ENCODE results near the gene SCO2. TPM values are rescaled to one million over a fixed set of nuclear protein-coding genes. Genes with fewer than 3 reads are reported as not detected.
A peak's percentile ranks its signal among the peaks of the same experiment; 100 is the strongest.

Gene SCO2
- total and polyA plus RNA-seq, 2 of the 4 experiments (the other 2 are of a cell fraction) = 1.3 to 1.9 TPM

- peaks cover 4% of the 10 kb centered on the region; the same call in 1 of the 2 replicates for H3K36me3 ChIP-seq (ENCODE audit: control insufficient read depth, insufficient read depth, low read length)
- peak within 1 kb of the TSS; percentile 1; the same call in 1 of the 2 replicates for H3K18ac ChIP-seq (ENCODE audit: low read depth, low read length)
- peak within 1 kb of the TSS; percentile 78 for H3K23ac ChIP-seq (ENCODE audit: low read depth, low read length)
- H2AFZ ChIP-seq (replicated peaks; ENCODE audit: low read length, poor library complexity) = peak within 1 kb of the TSS; percentile 86
- peak within 1 kb of the TSS; percentile 87 for H2AK5ac ChIP-seq (ENCODE audit: low read depth, low read length)
- H3K4me1 ChIP-seq (ENCODE audit: control insufficient read depth, insufficient read depth, low read length) = no peaks in the 10 kb centered on the region; the same call in 1 of the 2 replicates
- peaks cover 21% of the 10 kb centered on the region for H3K27me3 ChIP-seq (ENCODE audit: control insufficient read depth, insufficient read depth, low read length)
- H3K9me1 ChIP-seq (ENCODE audit: insufficient read depth, low read length) = no peaks in the 10 kb centered on the region; the same call in 1 of the 2 replicates
- H4K5ac ChIP-seq (ENCODE audit: low read depth, low read length) = no peak within 1 kb of the TSS; the same call in 1 of the 2 replicates
- H3K4me2 ChIP-seq (ENCODE audit: low read depth, low read length) = peak within 1 kb of the TSS; percentile 53
- no peaks in the 10 kb centered on the region for H3K9me3 ChIP-seq (ENCODE audit: control insufficient read depth, insufficient read depth, low read length)
- H4K20me1 ChIP-seq (ENCODE audit: insufficient read depth, low read length) = no peaks in the 10 kb centered on the region; the same call in 1 of the 2 replicates
- H3K56ac ChIP-seq (ENCODE audit: extremely low read depth, insufficient read depth, low read length) = peak within 1 kb of the TSS; percentile 17; the same call in 1 of the 2 replicates
- ChIA-PET CTCF (no interaction called here), POLR2A (ENCODE audit: unreplicated experiment) (no interaction called here)
- no peak within 1 kb of the TSS for H2BK20ac ChIP-seq (ENCODE audit: low read depth, low read length)
- intact Hi-C loops (cut with micrococcal nuclease) (no loop called here), in situ Hi-C loops (cut with MboI; ENCODE audit: low sequenced_read_pairs) (no loop called here), dilution Hi-C loops (cut with HindIII; ENCODE audit: low sequenced_read_pairs, unreplicated experiment) (no loop called here)
- DNase-seq = no peak
- H2BK15ac ChIP-seq (ENCODE audit: low read depth, low read length) = no peak within 1 kb of the TSS; the same call in 2 of the 3 replicates
- ATAC-seq (ENCODE audit: low read depth) = peak; percentile 77
- H3K4me3 ChIP-seq (ENCODE audit: insufficient read depth, low read depth, low read length) = peak within 1 kb of the TSS; percentile 57
- peak within 1 kb of the TSS; percentile 91 for H3K4ac ChIP-seq (ENCODE audit: low read depth, low read length)
- WGBS, 2 experiments (ENCODE audit: extremely low coverage in 2 of 2, insufficient read length in 1 of 2) = 5% methylated on average over 23 of the region's 70 CpGs; no CpG with 5 or more reads in 1 of the 2 experiments
- H2BK120ac ChIP-seq (ENCODE audit: low read depth, low read length) = peak within 1 kb of the TSS; percentile 72
- no peak within 1 kb of the TSS for H2BK5ac ChIP-seq (ENCODE audit: low read depth, low read length, poor library complexity, severe bottlenecking)
- peak within 1 kb of the TSS; percentile 79 to 97; a peak in 3 of 4 replicates for H4K8ac ChIP-seq (ENCODE audit: low read depth in 2 of 2, low read length in 2 of 2)
- no TSS peak for BruUV-seq (replicated peaks)
- peak within 1 kb of the TSS; percentile 94 for H4K91ac ChIP-seq (ENCODE audit: insufficient read depth, low read depth, low read length)
- peak; percentile 66; the same call in 1 of the 2 replicates for TF ChIP-seq MAZ (IDR thresholded peaks at IDR 0.05; ENCODE audit: borderline replicate concordance, low read depth, low read length)
- peak; percentile 67 for TF ChIP-seq CEBPB (IDR thresholded peaks at IDR 0.05; ENCODE audit: low read depth, low read length)
- no peak for TF ChIP-seq ELK1 (IDR thresholded peaks at IDR 0.05; ENCODE audit: borderline replicate concordance, low read depth, low read length)
- peak within 1 kb of the TSS; percentile 64 for H3K9ac ChIP-seq (ENCODE audit: low read depth, low read length)
- peak within 1 kb of the TSS; percentile 99 for H2AK9ac ChIP-seq (replicated peaks; ENCODE audit: low read depth, low read length, poor library complexity)
- H3K14ac ChIP-seq (replicated peaks; ENCODE audit: low read depth, low read length) = peak within 1 kb of the TSS; percentile 85
- H3K79me1 ChIP-seq (ENCODE audit: low read depth in 1 of 2, low read length in 2 of 2) = peaks cover 0 to 3% of the 10 kb centered on the region in 2 experiments; a peak in 1 of 4 replicates
- H3K27ac ChIP-seq (ENCODE audit: insufficient read depth, low read length) = peak within 1 kb of the TSS; percentile 17
These were observed 43.8 kb downstream of the SCO2 start, which contains the start of gene ADM2 for GRCh38 chr22:50481440-50482106. TSS of gene ADM2 (plus strand) at chr22:50481543. CDS start at chr22:50481848, 305 bp downstream.
